ENCODE measurements around the gene NHEJ1.

The NHEJ1 gene

DNA sequence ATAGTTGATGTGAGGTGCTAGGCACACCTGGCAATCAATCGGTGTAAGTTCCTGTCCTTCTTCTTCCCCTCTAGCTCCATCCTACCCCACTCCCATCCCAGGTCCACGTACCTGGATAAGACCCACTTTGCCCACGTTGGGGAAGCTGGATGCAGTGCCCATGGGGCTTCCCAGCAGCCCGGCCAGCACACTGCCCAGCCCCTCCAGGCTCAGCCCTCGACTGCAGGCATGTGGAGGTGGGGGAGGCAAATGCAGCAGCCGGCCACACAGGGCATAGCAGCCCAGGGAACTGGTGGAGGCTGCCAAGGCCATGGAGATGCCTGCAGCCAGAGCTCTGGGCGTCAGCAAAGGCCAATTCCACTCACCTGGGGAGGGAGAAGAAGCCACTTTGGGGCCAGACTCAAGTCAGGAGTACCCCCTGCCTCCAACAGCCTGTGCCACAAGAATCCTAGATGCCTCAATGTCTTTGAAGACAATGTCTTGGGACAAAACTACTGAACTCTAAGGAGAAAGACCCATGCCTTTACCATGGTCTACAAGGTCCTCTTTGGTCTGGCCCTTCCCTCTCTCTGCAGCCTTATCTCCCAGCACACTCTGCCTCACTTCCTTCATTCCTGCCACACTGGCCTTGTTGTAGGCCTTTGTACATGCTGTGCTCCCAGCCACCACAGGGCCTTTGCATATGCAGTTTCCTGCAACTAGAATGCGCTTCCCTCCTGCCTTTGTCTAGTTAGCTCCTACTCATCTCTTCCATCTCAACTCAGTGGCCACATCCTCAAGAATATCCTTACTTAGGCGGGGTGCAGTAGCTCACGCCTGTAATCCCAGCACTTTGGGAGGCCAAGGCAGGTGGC, 4.7 kb upstream of the NHEJ1 start:
- DNase-seq, result no peak

DNA sequence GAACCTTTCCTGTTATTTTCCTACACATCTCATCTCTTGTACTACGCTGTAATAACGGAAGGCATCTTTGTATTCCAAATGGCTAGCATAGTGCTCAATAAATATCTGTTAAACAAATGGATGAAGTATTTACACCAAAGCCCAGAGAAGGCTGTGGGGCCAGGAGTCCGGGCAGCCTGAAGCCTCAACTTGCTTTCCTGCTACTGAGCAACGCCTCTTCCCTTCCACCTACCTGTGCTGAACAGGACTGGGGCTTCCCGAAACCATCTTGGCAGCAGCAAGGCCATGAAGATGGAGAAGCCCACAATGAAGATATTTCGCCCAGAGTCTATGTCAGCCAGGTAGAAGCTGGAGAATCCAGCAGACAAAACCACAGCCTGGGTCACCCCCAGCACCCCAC, 2.5 kb upstream of the NHEJ1 start:
- no peak for DNase-seq

DNA sequence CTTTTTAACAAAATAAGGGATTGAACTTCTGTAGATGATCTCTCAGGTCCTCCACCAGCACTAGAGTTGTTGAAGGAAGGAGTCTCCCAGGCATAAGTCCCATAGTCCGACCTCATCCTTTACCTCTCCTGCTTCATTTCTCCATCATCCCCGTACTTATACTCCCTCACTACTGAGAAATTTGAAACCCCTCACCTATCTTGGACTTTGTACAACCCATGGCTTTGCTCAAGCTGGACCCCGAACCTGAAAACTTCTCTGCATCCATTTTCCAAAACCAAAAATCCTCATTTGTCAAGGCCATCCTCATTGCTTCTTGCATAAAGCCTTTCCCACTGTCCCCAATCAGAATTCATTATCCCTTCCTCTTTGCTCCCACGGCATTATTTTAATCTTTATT, 482 bp upstream of the NHEJ1 start:
- DNase-seq, result no peak

DNA sequence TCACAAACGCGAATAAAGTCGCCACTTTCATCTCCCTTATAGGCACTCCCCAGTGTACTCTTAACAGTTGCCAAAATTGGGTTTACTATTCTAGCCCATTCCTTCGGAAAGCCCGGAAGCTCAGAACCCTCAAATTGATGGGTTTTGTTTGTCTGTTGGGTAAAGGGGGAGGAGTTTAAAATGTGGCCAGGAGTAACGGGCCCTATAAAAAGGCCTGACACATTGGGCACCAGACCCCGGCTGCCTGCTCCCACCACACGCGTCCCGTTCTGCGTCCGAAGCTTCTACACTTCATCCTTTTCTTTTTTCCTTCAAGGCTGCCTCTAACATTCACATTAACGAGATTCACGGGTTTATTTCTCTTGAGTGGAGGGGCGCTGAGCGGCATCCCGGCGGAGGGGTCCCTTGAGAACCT, 837 bp downstream of the NHEJ1 start:
- no peak for DNase-seq

DNA sequence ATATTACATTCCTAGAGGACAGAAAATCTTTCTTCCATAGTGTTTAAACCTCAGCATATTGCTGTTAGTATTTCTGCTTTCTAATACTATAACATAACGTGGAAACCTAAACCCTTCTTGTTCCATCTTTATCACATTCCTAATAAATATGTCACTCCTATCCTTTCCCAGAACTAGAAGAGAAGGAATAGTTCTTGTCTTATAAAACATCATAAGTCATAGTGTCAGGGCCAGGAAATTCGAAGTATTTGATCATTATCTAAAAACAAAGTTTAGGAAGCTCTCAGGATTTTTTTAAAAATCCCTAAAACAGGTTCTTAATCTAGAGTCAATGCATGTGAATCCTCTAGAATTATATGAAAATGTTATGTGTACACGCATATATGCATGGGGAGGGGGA, 2.0 kb downstream of the NHEJ1 start:
- DNase-seq, result no peak

DNA sequence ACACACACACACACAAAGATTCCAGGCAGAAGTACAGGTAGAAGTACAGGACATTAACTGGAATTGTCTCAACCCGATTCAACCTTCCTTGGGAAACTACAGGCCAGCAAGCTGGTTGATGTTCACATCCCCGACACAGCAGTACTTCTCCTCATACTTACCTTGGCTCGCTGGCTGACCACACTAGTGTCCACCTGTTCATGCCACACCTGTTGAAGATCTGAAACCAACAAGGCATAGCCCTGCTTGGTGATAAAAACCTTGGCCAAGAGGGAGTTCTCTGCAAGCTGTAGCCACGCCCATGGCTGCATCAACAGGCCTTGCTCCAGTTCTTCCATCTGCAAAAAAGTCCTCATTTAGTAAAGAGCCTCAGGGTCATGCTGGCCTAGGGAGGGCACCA, 2.6 kb downstream of the NHEJ1 start:
- no peak for DNase-seq

DNA sequence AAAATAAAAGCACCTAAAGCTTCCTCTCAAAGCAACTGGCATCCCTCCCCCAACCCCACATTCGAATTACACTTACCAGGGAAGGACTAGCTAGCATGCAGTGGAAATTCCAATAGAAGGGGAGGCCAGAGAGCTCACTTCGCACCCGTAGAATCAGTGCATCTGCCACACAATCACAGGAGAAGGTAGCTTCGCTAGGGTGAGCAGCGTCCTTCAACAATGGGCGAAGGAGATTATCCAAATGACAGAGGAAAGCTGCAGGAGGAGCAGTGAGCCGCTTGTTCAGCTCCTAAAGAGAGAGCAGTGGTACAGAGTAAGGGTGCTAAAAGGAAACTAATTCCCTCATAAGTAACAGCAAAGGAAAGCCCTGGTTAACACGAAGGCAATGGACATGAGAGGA, 3.2 kb downstream of the NHEJ1 start:
- DNase-seq, result no peak

DNA sequence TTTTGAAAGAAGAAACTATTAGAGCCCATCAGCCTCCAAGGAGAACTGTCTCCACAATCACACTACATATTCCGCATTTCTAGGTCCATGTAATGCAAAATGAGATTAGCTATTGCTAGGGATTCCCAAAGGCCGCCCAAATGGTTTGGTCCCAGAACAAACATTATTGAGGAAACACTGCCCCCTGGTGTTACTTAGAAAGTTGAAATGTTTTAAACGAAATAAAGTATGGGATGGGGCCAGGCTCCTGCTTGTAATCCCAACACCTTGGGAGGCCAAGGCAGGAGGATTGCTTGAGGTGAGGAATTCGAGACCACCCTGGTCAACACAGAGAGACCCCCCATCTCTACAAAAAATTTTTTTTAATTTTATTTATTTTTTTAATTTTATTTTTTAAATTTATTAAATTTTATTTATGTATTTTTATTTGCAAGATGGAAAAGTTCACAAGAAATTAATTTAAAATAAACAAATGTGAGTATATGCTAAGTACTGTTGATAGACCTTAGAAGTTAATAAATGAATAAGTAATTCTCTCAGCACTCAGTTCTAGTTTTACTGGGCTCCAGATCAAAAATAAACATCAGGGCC, 5.5 kb downstream of the NHEJ1 start:
- DNase-seq, result no peak

DNA sequence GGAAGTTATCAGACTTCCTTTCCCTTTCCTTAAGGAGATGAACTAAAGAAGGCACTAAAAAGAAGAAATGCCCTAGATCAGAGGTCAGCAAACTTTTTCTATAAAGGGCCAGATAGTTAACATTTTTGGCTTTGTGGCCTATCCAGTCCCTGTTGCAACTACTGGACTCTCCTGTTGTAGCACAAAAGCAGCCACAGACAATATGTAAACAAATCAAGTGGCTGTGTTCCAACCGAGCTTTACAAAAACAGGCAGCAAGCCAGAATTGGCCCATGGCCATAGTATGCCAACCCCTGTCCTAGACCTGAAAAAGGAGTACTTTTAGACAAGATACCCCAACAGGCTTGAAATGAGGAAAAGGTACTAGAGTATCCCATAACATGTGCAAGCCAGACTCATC, 10.9 kb downstream of the NHEJ1 start:
- no peak for DNase-seq

DNA sequence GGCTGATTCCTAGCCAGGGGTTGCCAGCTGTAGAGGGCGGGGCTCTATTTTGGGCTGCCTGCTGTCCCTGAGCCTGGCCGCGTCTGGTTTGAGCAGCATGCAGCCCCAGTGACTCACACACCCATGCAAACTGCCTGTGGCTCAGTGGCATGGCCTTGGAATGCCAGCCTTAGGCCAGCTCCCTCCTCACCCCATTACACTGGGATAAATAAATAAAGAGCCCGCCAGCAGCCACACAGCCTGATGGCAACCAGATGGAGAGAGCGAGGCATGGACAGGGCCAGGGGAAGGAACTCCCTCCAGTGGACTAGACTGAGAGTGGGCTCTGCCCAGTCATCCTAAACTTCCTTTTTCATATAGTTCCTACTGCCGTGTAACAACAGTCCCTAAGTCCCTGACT, 18.3 kb downstream of the NHEJ1 start:
- no peak for DNase-seq

DNA sequence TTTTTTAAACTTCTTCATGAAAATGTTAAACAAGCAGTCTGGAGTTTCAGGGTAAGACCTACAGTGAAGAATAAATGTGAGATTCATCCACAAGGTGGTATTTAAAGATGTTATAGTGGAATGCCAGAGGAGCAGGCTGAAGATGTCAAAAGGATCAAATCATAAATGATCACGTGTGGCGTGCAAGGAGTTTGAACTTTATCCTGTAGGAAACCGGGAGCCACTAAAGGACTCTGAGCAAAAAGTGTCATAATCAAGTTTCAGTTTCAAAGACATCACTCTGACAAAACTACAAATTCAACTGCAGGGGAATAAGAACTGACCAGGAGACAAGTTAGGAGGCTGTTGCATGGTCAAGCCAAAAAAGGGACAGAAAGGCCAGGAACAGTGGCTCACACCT, 19.9 kb downstream of the NHEJ1 start:
- DNase-seq, result no peak

DNA sequence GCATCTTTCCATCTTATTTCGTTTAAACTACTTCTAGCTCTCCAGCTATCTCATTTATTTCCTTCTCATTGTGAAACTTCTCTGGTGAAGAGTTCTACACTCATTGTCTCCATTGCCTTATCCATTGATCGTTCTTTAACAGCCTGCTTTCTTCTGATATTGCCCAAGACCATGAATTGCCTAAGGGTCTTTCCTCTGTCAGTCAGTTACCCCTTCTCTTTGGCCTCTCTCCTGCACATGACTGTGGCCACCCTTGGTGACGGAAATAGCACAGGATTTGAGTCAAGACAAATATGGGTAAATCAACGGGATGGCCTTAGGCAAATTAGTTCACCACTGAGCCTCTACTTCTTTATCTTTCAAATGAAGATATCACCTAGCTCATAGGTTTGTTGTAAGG, 26.6 kb downstream of the NHEJ1 start:
- DNase-seq, result no peak

DNA sequence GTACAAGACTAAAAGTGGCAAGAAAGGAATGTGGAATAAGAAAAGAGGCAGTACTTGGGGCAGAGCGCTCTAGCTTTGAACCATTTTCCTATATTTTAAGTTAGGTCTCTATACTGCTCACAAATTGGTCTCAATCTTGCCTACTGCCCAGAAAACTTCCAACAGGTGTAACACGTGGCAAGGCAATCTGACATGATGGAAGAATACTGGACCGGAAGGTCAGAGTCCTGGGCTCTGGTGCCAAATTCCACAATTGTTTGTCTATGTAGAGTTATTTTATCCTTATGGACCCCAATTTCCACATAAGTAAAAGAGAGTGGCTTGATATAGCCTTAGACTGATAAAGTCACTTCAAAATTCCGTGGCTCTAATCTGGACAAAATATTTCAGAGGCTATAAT, 28.9 kb downstream of the NHEJ1 start:
- no peak for DNase-seq

DNA sequence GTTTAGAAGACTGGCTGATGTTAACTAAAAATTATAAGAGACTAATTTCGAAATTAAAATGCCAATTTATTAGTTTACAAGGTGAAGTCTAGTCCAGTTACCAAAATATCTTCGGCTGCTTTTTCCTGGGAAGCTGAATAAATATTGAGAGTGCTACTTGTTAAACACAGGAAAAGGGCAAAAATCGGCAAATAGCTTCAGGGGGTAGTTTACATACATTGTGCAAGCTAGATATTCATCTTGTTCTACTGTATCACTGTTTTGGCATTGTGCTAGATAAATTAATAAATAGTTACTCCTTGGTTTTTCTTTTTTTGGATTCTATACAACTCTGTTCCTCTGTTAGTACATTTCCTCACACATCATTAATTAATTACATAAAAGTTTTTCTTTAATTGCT, 29.3 kb downstream of the NHEJ1 start:
- DNase-seq, result no peak

DNA sequence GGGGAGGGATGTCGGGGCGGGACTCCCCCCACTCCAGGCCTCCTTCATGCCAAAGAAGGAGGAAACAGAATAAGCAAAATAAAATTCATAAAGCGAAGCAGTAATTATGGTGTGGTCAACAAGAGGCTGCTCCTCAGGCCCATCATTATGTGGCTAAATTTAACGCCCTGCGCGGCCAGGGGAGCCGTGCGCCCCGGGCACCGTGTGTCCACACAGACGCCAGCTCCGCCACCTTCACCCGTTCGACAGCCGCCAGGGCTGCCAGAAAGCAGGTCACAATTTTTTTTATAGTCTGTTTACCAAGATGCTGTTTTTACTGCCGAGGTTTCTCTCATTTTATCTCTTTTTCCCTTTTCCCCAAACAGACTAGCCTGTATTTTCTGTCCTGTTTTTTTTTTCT, 31.0 kb downstream of the NHEJ1 start:
- DNase-seq, result no peak

DNA sequence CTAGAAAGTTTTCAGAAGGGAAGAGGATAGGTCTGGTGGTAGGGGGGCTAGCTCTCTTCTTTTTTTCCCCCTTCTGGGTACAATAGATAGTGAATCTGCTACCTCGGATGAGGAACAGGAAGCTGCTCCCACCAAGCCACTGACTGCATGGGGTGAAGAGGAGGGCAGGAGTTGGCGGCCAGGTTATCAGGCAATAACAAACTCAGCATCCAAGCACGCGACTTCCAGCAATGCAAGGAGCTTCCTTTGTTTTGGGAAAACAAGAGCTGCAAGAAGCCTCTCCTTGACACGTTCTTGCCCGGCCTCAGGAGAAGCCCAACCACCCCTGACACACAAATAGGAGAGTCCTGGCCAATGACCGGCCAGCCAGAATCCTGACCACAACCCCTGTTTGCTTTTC, 32.2 kb downstream of the NHEJ1 start:
- no peak for DNase-seq

DNA sequence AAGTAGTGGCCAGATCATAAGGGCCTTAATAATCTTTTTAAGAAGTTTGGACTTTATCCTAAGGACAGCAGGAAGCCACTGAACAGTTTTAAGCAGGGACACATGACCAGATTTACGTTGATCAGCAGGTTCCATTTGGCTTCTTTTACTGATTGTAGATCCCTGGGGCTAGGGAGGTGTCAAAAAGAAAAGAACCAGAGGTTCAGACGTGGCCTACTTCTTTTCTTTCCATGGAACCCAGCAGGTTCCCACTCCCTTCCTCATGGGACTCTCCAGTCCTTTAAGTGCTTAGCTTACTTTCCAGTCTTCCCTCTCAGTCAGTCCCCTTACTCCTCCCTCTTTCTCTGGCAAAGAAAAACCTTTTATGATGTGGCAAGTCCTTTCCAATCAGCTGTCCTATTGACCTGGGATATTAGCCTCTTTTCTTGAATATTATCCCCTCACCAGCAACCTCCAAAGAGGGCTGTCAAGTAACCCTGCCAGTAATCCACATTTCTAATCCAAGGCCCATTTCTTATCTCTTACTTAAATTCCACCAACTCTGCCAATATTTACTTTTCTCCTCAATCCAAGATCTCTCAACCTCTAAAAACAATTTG, 33.5 kb downstream of the NHEJ1 start:
- no peak for DNase-seq

DNA sequence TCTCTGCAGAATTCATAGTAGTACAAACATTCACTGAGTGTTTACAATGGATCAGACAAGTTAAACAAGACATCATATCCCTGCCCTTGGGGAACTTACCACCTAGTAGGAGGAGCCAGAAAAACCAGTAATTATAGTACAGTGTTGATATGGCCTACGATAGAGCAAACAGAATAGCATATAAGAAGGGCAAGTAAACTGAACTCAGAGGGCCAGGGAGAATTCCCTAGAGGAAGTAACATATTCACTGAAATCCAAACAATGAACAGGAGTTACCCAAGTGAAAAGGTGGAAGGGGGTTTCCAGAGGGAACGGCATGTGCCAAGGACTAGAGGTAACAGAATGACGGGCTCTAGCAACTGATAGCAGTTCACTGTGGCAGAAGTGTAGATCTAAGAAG, 34.1 kb downstream of the NHEJ1 start:
- DNase-seq, result no peak

DNA sequence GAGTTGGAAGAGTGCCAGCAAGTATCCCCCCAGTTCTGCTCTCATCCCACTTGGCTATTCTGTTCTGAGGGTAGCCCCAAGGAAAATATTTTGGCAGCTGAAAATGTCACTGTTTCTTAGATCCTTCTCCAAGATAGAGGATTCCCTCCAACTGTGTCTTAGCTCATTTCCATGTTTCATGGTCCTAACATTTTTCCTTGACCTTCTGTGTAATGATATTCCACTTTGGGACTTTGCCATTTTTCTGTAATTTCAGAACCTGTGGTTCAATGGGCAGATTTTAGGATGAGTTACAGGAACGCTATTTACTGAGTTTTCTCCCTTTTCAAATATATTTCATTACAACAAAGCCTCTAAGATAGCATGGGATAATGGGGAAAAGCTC, 34.7 kb downstream of the NHEJ1 start:
- no peak for DNase-seq

DNA sequence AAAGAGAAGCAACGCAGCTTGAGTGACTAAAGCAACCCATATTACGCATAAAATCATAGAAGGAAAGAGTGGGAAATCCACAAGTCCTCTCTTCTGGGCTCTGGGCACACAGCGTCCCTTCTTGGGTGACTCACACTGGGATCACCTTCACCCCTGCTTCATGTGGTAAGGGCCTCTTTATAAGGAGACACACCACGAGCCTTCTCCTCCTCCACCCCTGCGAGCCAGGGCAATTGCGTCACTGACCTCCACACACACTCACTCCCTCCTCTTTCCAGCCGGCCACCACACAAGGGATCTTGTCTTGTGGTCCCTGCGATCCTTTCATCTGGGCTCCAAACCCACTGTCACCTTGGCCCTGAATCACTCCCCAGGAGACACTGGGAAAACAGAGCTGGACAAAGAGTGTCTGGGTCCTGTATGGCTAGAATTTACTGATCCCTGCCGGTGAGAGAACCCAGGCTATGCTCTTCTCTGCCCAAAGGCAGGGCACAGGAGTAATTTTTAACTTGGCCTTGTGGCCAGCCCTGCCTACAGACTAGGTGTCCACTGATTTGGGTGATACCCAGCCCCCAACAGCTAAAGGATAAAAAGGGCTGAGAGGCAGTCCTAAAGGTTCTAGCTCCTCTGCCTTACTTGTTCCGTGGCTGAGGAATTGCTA, 35.3 kb downstream of the NHEJ1 start:
- no peak for DNase-seq

DNA sequence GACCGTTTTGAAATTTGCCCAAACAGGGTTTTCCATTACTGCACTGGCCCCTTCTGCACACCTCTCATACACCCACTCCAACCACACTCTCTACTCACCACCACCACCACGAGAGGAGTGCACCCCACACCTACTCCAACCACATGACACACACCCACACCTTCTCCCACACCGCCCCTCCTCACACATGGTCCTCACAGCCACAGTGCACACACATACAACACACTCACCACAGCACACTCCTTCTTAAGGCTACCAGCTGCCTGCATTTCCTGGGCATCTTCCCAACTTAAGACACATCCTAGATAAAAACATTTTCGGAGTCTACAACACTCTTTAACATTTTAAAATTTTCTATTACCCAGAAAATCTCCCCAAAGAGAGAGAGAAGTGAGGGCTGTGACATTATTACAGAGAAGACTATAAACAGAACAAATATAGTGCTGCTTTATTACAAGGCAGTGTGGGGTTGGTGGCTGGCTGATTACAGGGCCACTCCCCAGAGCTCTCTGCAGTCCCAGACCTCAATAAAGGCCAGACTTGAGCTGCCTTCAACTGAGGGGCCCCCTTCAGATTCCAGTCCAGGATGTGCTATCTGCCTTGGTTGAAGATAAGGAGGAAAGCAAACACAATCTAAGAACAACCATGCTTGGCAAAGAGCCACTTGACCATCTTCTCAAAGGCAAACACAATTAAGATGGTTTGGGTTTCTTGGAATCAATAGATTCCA, 36.1 kb downstream of the NHEJ1 start:
- no peak for DNase-seq

DNA sequence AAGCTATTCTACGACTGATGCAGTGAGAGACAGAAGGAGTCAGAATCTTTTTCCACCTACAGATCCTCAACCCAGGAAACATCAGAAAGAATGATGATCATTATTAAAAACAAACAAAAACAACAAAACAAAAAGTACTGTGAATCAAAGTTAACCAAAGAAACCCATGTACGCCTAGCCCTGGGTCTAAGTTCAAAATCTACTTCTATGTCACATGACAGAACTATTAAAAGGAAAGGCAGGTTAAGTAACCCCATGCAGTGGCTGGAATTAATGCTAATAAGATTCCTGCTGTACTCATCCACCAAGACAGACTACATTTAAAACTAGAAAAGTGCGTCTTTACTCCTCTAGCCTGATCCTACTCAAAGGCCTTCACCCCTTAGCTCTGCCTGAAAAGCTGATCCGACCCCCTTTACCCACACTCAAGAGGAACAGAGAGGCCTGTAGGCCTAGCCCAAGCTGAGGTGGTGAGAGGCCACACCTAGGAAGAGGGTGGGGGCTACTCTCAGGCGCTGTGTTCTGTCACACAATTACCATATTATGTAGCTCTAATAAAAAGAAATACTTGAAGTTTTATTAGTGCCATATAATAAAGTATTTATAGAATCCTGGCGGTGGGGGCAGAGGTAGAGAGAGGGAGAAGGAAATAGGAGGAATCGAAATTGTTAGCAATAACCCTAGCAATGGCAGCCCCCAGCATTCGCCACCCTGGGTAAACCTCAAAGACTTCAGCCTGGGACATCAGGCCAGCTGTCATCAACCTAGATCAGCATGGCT, 37.1 kb downstream of the NHEJ1 start:
- DNase-seq, result no peak

Measured in activated CD4-positive, CD25-positive, alpha-beta regulatory T cell treated with anti-CD3 and anti-CD28 coated beads, Interleukin-2, amount 50 U/mL, for 72 hours (primary cell).